ENCODE measurements around the gene RASSF3. TPM values are rescaled to one million over a fixed set of nuclear protein-coding genes. Genes with fewer than 3 reads are reported as not detected.

Gene RASSF3
- total and polyA plus RNA-seq, 2 experiments from 2014 or later: 20.6 to 39.6 TPM

- TF ChIP-seq, protein P1, sequence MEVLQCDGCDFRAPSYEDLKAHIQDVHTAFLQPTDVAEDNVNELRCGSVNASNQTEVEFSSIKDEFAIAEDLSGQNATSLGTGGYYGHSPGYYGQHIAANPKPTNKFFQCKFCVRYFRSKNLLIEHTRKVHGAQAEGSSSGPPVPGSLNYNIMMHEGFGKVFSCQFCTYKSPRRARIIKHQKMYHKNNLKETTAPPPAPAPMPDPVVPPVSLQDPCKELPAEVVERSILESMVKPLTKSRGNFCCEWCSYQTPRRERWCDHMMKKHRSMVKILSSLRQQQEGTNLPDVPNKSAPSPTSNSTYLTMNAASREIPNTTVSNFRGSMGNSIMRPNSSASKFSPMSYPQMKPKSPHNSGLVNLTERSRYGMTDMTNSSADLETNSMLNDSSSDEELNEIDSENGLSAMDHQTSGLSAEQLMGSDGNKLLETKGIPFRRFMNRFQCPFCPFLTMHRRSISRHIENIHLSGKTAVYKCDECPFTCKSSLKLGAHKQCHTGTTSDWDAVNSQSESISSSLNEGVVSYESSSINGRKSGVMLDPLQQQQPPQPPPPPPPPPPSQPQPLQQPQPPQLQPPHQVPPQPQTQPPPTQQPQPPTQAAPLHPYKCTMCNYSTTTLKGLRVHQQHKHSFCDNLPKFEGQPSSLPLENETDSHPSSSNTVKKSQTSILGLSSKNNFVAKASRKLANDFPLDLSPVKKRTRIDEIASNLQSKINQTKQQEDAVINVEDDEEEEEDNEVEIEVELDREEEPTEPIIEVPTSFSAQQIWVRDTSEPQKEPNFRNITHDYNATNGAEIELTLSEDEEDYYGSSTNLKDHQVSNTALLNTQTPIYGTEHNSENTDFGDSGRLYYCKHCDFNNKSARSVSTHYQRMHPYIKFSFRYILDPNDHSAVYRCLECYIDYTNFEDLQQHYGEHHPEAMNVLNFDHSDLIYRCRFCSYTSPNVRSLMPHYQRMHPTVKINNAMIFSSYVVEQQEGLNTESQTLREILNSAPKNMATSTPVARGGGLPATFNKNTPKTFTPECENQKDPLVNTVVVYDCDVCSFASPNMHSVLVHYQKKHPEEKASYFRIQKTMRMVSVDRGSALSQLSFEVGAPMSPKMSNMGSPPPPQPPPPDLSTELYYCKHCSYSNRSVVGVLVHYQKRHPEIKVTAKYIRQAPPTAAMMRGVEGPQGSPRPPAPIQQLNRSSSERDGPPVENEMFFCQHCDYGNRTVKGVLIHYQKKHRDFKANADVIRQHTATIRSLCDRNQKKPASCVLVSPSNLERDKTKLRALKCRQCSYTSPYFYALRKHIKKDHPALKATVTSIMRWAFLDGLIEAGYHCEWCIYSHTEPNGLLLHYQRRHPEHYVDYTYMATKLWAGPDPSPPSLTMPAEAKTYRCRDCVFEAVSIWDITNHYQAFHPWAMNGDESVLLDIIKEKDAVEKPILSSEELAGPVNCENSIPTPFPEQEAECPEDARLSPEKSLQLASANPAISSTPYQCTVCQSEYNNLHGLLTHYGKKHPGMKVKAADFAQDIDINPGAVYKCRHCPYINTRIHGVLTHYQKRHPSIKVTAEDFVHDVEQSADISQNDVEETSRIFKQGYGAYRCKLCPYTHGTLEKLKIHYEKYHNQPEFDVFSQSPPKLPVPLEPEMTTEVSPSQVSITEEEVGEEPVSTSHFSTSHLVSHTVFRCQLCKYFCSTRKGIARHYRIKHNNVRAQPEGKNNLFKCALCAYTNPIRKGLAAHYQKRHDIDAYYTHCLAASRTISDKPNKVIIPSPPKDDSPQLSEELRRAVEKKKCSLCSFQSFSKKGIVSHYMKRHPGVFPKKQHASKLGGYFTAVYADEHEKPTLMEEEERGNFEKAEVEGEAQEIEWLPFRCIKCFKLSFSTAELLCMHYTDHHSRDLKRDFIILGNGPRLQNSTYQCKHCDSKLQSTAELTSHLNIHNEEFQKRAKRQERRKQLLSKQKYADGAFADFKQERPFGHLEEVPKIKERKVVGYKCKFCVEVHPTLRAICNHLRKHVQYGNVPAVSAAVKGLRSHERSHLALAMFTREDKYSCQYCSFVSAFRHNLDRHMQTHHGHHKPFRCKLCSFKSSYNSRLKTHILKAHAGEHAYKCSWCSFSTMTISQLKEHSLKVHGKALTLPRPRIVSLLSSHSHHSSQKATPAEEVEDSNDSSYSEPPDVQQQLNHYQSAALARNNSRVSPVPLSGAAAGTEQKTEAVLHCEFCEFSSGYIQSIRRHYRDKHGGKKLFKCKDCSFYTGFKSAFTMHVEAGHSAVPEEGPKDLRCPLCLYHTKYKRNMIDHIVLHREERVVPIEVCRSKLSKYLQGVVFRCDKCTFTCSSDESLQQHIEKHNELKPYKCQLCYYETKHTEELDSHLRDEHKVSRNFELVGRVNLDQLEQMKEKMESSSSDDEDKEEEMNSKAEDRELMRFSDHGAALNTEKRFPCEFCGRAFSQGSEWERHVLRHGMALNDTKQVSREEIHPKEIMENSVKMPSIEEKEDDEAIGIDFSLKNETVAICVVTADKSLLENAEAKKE (CRISPR knock-in tag; IDR thresholded peaks at IDR 0.05): no peak
- TF ChIP-seq, protein P2, sequence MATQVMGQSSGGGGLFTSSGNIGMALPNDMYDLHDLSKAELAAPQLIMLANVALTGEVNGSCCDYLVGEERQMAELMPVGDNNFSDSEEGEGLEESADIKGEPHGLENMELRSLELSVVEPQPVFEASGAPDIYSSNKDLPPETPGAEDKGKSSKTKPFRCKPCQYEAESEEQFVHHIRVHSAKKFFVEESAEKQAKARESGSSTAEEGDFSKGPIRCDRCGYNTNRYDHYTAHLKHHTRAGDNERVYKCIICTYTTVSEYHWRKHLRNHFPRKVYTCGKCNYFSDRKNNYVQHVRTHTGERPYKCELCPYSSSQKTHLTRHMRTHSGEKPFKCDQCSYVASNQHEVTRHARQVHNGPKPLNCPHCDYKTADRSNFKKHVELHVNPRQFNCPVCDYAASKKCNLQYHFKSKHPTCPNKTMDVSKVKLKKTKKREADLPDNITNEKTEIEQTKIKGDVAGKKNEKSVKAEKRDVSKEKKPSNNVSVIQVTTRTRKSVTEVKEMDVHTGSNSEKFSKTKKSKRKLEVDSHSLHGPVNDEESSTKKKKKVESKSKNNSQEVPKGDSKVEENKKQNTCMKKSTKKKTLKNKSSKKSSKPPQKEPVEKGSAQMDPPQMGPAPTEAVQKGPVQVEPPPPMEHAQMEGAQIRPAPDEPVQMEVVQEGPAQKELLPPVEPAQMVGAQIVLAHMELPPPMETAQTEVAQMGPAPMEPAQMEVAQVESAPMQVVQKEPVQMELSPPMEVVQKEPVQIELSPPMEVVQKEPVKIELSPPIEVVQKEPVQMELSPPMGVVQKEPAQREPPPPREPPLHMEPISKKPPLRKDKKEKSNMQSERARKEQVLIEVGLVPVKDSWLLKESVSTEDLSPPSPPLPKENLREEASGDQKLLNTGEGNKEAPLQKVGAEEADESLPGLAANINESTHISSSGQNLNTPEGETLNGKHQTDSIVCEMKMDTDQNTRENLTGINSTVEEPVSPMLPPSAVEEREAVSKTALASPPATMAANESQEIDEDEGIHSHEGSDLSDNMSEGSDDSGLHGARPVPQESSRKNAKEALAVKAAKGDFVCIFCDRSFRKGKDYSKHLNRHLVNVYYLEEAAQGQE (IDR thresholded peaks at IDR 0.05; ENCODE audit: unreplicated experiment): no peak
Observed at GRCh38 chr12:64739778-64740177, 129.5 kb downstream of the RASSF3 start (continued).

GRCh38 chr12:64740646-64741045, 130.4 kb downstream of the RASSF3 start:
- H2AFZ ChIP-seq: no peak overlapping the region
- H3K27me3 ChIP-seq (ENCODE audit: insufficient read depth): no peaks in the 10 kb centered on the region
- H3K27me3 Mint-ChIP-seq (ENCODE audit: insufficient read depth, low read depth, poor library complexity): no peaks in the 10 kb centered on the region
- no peak overlapping the region for H3K27ac Mint-ChIP-seq
- H3K4me3 ChIP-seq: no peak overlapping the region
- no peak overlapping the region for H3K27ac ChIP-seq (ENCODE audit: low read depth)
- H3K36me3 Mint-ChIP-seq (ENCODE audit: low read depth): peaks cover 67% of the 10 kb centered on the region
- no peak overlapping the region for H3K4me2 ChIP-seq
- no peak for ATAC-seq
- H3K4me1 Mint-ChIP-seq: peaks cover 4% of the 10 kb centered on the region; the same call in 2 of the 3 replicates
- no peaks in the 10 kb centered on the region for H3K79me2 ChIP-seq (replicated peaks; ENCODE audit: insufficient read depth)
- DNase-seq (ENCODE audit: low spot score): no peak
- no peaks in the 10 kb centered on the region for H4K20me1 ChIP-seq (replicated peaks; ENCODE audit: insufficient read depth)
- TF ChIP-seq JUNB (IDR thresholded peaks at IDR 0.05; ENCODE audit: unreplicated experiment) (no peak), EZH2phosphoT487 (IDR thresholded peaks at IDR 0.05; ENCODE audit: unreplicated experiment) (no peak), STAT1 (IDR thresholded peaks at IDR 0.05; ENCODE audit: unreplicated experiment) (no peak)
- peaks cover 39% of the 10 kb centered on the region; the same call in 1 of the 2 replicates for H3K36me3 ChIP-seq (ENCODE audit: insufficient read depth)
- H3K4me1 ChIP-seq (ENCODE audit: insufficient read depth): no peaks in the 10 kb centered on the region
- H3K4me3 Mint-ChIP-seq: no peak overlapping the region
- no peaks in the 10 kb centered on the region for H3F3A ChIP-seq (replicated peaks; ENCODE audit: low read depth)
- H3K9me3 Mint-ChIP-seq: no peaks in the 10 kb centered on the region; the same call in 2 of the 3 replicates
- no peaks in the 10 kb centered on the region for H3K9me2 ChIP-seq (ENCODE audit: insufficient read depth)
